ENCODE measurements around the gene NAB2.

NAB2 gene

DNA sequence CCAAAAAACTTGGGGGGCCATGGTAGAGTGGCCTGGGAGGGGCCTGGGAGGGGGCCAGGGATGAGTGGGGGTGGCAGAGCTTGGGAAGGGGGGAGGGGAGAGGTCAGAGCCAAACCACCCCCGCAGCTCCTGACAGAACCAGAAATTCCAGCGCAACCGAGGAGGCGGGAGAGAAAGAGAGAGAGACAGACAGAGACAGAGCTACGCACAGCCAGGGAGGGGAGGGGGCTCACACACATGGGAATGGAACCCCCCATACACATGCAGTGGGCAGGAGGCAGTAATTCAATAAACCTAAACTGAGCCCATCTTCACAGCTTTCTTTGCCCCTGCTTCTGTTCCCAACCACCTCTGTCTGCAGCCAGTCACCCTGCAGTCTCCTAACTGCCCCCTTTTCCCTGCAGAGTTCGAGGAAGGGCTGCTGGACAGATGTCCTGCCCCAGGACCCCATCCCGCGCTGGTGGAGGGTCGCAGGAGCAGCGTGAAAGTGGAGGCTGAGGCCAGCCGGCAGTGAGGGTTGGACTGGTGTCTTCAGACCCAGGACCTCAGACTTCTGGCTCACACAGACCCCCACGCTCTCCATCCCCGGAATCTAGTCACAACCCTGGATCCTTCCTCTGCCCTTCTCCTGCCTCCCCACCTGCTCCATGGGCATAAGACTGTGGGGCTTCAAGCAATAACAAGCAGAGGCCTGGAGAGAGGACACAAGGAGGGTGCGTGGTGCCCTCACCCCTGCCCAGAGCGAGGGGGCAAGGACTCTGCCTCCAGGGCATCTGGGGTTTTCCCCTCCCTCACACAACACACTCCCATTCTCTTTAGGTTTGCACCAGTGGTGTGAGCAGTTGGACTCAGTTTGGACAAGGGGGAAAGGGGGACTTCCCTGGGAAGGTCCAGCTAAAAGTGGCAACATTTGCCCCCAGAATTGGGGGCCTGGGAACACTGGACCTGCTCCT is 5.6 kb downstream of the NAB2 start:
- DNase-seq (ENCODE audit: low read depth in 2 of 2), result no peak

DNA sequence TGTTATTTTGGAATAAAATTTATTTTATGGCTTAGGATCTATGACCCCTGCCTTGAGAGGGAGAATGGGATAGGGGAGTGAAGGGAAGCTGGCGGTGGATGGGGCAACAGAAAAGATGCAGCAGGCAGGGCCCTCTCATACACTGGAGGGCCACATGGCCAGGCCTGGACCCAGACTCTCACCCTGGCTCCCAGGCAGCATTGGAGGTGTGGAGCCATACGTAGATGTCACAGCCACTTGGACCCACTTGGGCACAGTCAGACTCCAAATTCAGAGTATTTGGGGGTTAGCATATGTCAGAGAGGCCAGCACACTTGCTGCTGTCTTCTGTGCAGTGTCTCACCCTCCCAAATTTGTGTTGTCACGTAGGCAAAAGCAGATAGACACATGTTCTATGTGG is 6.5 kb downstream of the NAB2 start:
- DNase-seq (ENCODE audit: low read depth in 2 of 2), result no peak

DNA sequence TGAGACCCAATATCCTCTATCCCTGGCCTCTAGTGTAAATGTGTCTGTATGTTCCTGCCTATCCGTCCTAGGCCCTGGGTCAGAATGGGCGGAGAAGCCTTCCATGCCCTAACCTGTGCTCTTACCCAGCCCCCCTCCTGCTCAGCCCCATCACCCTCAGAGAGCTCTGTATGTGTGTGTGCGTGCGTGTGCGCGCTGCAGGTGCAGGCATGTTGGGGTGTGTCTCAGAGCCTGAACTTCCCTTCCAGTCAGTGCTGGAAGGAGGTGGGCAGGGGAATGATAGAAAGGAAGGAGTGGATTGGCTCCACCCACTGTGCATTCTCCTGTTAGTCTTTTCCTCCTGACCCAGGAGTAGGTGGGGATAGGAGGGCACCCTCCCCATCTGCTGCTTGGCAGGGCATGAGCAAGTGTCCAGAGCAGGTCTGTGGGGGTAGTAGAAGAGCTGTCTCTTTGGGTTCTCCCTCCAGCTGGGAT is 7.2 kb downstream of the NAB2 start:
- DNase-seq (ENCODE audit: low read depth in 2 of 2), result no peak

GRCh38 chr12:57096748-57097553 is 8.0 kb downstream of the NAB2 start:
- no peak for DNase-seq (ENCODE audit: low read depth in 2 of 2)

DNA sequence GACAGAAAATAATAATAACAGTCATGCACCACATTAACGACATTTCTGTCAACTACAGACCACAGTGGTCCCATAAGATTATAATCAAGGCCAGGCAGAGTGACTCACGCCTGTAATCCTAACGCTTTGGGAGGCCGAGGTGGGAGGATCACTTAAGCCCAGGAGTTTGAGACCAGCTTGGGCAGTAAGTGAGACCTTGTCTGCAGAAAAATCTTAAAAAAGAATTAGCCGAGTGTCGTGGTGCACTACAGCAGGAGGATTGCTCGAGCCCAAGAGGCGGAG is 8.6 kb downstream of the NAB2 start:
- no peak for DNase-seq (ENCODE audit: low read depth in 2 of 2)

DNA sequence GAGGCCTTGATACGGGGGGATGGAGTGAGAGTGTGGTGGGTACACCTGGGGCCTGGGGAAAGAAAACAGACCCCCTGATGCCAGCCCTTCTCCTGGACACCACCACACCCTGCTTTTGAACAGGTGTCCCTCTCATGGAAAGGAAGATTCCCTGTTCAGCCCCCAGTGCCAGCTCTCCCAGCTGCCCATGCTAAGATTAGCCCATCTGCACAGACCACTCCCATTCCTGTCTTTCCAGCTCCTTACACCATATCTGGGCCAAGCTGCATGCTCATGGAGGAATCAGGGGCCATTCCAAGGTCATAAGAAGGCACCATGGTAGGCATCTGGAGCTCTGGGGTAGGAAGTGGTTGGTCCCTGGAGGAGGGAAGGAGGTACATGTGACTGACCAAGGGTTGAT is 9.6 kb downstream of the NAB2 start:
- DNase-seq (ENCODE audit: low read depth in 2 of 2), result no peak

GRCh38 chr12:57099047-57099714 is 10.3 kb downstream of the NAB2 start:
- no peak for DNase-seq (ENCODE audit: low read depth in 2 of 2)

- no peak for DNase-seq (ENCODE audit: low read depth in 2 of 2)
These were observed 10.9 kb downstream of the NAB2 start for GRCh38 chr12:57099766-57100165.

DNA sequence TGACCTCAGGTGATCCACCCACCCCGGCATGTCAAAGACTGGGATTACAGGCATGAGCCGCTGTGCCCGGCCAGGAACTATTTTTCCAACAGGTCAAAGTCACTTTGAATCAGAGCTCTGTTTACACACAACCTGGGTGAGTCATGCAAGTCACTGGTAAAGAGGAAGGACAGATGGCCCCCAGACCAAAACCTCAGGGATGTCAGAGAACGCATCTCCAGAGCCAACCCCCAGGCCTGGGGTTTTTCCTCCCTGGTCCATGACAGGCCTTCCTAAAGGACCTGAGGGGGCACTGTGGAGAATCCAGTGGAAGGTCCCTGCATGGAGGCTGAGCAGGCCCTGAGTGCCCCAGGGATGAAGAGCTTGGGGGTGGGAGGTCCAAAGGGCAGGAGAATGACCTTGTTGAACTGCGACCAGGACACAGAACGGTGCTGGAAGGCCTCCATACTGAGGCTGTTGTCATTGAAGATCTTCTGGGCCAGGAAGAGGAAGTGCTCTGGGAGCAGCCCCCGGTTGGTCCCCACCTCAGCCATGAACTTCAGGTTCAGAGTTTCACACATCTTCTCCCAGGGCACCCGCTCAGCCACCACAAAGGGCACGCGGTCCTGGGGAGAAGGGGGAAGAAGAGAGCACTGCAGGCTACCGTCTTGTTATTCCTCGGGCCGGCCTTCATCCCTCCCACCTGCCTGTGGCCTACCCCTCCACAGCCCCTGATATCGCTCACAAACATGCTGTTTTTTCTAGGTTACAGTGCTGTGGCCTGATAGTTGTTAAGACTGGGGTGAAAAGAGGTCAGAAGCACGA is 13.2 kb downstream of the NAB2 start:
- DNase-seq (ENCODE audit: low read depth in 2 of 2), result no peak

GRCh38 chr12:57103856-57104255 is 14.9 kb downstream of the NAB2 start:
- no peak for DNase-seq (ENCODE audit: low read depth in 2 of 2)

DNA sequence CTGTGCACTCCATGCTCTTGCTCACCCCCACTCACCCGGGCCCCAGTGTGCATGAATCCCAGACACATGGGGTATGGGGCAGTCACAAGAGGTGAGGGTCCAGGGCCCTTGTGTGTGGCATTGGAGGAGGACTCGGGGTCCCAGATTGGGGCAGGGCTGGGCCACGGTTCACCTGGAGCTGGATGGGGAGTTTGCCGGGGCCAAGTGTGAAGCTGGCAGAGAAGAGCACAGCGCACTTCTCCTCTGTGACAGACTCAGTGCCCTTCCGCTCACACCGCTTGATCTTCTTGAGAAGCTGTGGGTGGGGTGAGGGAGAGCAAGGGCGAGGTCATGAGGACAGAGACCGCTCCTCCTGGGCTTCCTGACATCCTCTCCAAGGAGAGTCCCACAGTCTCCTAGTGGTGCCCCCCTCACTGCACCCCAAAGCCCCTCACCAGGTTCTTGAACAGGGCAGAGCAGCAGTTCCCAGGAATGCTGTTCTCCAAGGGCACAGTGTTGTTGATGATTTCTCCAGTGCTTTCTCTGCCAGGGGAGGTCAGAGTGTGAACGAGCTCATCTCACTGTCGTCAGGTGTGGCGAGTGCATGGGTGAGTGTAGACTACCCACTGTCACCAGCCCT is 15.5 kb downstream of the NAB2 start:
- DNase-seq (ENCODE audit: low read depth in 2 of 2), result no peak

GRCh38 chr12:57105011-57105753 is 16.3 kb downstream of the NAB2 start:
- no peak for DNase-seq (ENCODE audit: low read depth in 2 of 2)

- DNase-seq (ENCODE audit: low read depth in 2 of 2), result no peak
These were observed 17.3 kb downstream of the NAB2 start for GRCh38 chr12:57106021-57106708.

DNA sequence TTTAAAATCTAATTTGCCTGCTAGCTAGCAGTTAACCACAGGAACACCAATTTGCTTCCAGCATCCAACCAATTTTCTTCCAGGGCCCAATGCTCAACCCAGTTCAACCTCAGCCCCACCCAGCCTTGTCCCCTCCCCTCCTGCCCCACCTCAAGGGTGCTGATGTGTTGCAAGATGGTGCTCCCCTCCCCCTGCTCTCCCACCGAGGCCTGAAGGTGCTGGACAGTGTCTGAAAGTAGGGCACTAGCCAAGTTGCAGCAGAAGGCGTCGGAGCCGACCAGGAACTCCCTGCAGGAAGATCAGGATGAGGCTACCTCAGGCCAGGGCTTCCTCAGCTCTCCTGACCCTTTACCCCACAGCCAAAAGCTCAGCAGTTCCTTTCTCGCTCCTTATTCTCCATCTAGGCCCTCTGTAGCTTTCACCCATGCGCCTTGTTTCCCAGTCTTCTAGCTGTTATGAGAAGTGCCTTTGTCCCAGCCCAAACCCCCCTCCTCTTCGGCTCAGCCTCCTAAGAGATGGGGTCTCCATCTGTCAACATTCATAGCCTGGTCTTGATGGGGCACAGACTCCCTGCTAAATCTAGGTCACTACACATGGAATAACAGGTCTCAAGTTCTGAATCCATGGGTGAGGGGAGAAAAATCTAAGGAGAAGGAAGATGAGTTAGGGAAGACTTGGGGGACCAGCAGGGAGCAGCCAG is 18.7 kb downstream of the NAB2 start:
- DNase-seq (ENCODE audit: low read depth in 2 of 2), result no peak

GRCh38 chr12:57109207-57110103 is 20.5 kb downstream of the NAB2 start:
- no peak for DNase-seq (ENCODE audit: low read depth in 2 of 2)

- peak; percentile 57 to 67 for DNase-seq (ENCODE audit: low read depth in 2 of 2)
These were observed 21.5 kb downstream of the NAB2 start for GRCh38 chr12:57110104-57111030.

All from activated CD8-positive, alpha-beta memory T cell treated with anti-CD3 and anti-CD28 coated beads for 4 hours (primary cell).